ENCODE measurements around the gene GIGYF2. TPM values are rescaled to one million over a fixed set of nuclear protein-coding genes. Genes with fewer than 3 reads are reported as not detected.

The GIGYF2 gene
- total RNA-seq, 6 donors from 2014 or later: 54.7 to 127 (median 70.8) TPM

DNA sequence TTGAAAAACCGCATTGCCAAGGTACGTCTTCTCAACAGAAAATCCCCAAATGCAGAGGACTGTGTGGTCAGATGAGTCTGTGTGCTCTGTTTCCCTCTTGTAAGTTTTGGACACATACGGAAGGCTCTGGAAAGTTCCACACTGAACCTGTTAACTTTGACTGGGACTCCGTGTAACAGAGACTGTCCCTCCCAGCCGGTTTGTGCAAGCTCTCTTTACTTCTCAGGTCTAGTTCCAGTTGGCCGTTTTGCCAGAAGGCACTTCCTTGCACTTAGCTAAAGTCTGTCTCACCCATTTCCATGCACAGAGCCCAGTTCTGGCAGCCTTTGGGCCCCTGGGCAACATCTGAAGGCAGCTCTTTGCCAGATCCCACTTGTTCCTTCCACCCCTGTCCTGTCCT is 41.7 kb upstream of the GIGYF2 start:
- WGBS, 2 donors: 78 to 85% methylated on average over 6 of the region's 6 CpGs
- no peaks in the 10 kb centered on the region for H3K27me3 ChIP-seq
- H3K36me3 ChIP-seq: no peaks in the 10 kb centered on the region
- TF ChIP-seq POLR2A (IDR thresholded peaks at IDR 0.05) (no peak), EP300 (IDR thresholded peaks at IDR 0.05) (no peak), POLR2AphosphoS5 (IDR thresholded peaks at IDR 0.05) (no peak)
- TF ChIP-seq, protein P1, sequence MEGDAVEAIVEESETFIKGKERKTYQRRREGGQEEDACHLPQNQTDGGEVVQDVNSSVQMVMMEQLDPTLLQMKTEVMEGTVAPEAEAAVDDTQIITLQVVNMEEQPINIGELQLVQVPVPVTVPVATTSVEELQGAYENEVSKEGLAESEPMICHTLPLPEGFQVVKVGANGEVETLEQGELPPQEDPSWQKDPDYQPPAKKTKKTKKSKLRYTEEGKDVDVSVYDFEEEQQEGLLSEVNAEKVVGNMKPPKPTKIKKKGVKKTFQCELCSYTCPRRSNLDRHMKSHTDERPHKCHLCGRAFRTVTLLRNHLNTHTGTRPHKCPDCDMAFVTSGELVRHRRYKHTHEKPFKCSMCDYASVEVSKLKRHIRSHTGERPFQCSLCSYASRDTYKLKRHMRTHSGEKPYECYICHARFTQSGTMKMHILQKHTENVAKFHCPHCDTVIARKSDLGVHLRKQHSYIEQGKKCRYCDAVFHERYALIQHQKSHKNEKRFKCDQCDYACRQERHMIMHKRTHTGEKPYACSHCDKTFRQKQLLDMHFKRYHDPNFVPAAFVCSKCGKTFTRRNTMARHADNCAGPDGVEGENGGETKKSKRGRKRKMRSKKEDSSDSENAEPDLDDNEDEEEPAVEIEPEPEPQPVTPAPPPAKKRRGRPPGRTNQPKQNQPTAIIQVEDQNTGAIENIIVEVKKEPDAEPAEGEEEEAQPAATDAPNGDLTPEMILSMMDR (IDR thresholded peaks at IDR 0.05): no peak
- no peak overlapping the region for H3K4me3 ChIP-seq
- no peak overlapping the region for H3K27ac ChIP-seq
- DNase-seq (no peak), ATAC-seq (ENCODE audit: low FRiP score in 2 of 2) (no peak)
- H3K4me1 ChIP-seq: no peaks in the 10 kb centered on the region
- no peaks in the 10 kb centered on the region for H3K9me3 ChIP-seq

DNA sequence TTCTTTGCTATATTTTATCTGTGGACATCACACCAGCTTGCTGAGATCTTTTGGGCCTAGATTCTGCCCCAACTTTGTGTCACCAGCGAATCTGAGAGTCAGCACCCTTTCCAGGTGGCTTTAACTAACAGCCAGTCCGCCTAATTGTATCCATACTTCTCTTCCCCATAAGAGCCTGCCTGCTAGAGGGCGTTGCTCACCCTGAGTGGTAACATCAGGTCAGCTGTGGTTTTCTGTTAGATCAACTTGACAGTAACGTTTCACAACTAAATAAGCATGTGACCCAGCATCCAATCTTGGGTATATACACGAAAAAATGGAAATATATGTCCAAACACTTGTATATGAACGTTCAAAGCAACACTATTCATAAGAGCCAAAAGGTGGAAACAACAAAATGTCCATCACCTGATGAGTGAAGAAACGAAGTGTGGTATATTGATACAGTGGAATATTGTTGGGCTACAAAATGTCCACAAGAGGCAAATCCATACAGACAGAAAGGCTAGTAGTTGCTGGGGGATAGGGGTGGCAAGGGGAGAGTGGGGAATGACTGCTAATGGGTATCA is 38.8 kb upstream of the GIGYF2 start:
- Histone ChIP-seq H3K4me1 (no peaks in the 10 kb centered on the region), H3K27me3 (no peaks in the 10 kb centered on the region), H3K27ac (no peak overlapping the region), H3K9me3 (no peaks in the 10 kb centered on the region), H3K36me3 (no peaks in the 10 kb centered on the region), H3K4me3 (no peak overlapping the region)
- ATAC-seq (ENCODE audit: low FRiP score in 2 of 2) (no peak), DNase-seq (no peak)
- TF ChIP-seq POLR2AphosphoS5 (IDR thresholded peaks at IDR 0.05) (no peak), EP300 (IDR thresholded peaks at IDR 0.05) (no peak)
- TF ChIP-seq, protein P1 (IDR thresholded peaks at IDR 0.05): no peak
- WGBS, 2 donors: 44 to 49% methylated on average over 7 of the region's 7 CpGs

GRCh38 chr2:232659359-232659758 is 37.8 kb upstream of the GIGYF2 start:
- Histone ChIP-seq H3K36me3 (no peaks in the 10 kb centered on the region), H3K4me1 (no peaks in the 10 kb centered on the region), H3K9me3 (no peaks in the 10 kb centered on the region), H3K27me3 (no peaks in the 10 kb centered on the region), H3K27ac (no peak overlapping the region), H3K4me3 (no peak overlapping the region)
- 77 to 92% methylated on average over 2 of the region's 2 CpGs for WGBS, 2 donors
- no peak for DNase-seq
- TF ChIP-seq POLR2AphosphoS5 (IDR thresholded peaks at IDR 0.05): no peak
- no peak for TF ChIP-seq EP300 (IDR thresholded peaks at IDR 0.05)
- no peak for TF ChIP-seq POLR2A (IDR thresholded peaks at IDR 0.05)
- TF ChIP-seq, protein P1 (IDR thresholded peaks at IDR 0.05): no peak
- no peak for ATAC-seq (ENCODE audit: low FRiP score in 2 of 2)

GRCh38 chr2:232662486-232663260 is 34.5 kb upstream of the GIGYF2 start:
- H3K9me3 ChIP-seq: no peaks in the 10 kb centered on the region
- no peaks in the 10 kb centered on the region for H3K27me3 ChIP-seq
- 93 to 94% methylated on average over 16 of the region's 16 CpGs for WGBS, 2 donors
- no peaks in the 10 kb centered on the region for H3K36me3 ChIP-seq
- TF ChIP-seq POLR2A (IDR thresholded peaks at IDR 0.05) (no peak), POLR2AphosphoS5 (IDR thresholded peaks at IDR 0.05) (no peak), EP300 (IDR thresholded peaks at IDR 0.05) (no peak)
- no peak for ATAC-seq (ENCODE audit: low FRiP score in 2 of 2)
- H3K4me3 ChIP-seq: no peak overlapping the region
- H3K4me1 ChIP-seq: no peaks in the 10 kb centered on the region
- DNase-seq: no peak
- no peak overlapping the region for H3K27ac ChIP-seq

DNA sequence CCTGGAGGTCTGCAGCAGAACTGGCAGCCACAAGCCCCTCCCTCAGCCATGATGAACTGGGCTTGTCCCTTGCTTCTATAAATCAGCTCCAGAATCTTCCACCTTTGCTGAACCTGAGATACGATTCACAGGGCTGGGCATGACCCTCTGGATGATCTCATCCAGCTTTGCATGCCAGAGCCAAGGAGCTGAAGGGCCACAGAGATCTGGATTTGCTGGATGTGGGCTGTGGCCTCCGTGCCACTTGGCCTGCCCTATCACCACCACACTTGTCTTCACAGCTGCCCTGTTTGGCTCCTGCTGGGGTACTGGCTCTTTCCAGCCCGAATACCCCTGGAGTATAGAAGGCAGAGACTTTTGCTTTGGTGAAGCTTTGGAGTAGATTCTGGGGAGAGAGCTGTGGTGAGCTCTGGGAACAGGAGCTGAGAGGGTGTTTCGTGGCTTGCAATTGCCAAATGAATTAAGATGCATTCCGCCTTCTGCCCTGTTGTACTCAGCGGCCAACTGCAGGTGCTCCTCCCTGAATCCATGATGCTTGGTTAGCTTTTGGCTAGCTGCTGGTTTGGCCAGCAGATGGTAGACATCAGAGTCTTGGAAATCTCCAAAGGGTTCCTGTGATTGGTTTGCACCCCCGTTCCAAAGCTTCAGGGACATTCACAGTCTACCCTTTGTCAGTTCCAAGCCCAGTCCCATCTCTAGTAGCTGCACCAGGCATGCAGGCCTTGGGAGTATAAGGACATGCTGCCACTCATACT is 30.9 kb upstream of the GIGYF2 start:
- no peaks in the 10 kb centered on the region for H3K36me3 ChIP-seq
- H3K9me3 ChIP-seq: no peaks in the 10 kb centered on the region
- DNase-seq (no peak), ATAC-seq (ENCODE audit: low FRiP score in 2 of 2) (no peak)
- WGBS, 2 donors: 80 to 89% methylated on average over 6 to 7 of the region's 7 CpGs
- H3K4me1 ChIP-seq: peaks cover 0 to 3% (median 0%) of the 10 kb centered on the region in 4 donors
- no peak for TF ChIP-seq EP300 (IDR thresholded peaks at IDR 0.05)
- TF ChIP-seq, protein P1 (IDR thresholded peaks at IDR 0.05): no peak
- TF ChIP-seq POLR2AphosphoS5 (IDR thresholded peaks at IDR 0.05): no peak
- TF ChIP-seq POLR2A (IDR thresholded peaks at IDR 0.05): no peak
- H3K27ac ChIP-seq: no peak overlapping the region
- no peak overlapping the region for H3K4me3 ChIP-seq
- no peaks in the 10 kb centered on the region for H3K27me3 ChIP-seq
